ENCODE results near the gene PLA2G4D.
"Not testable (repeated sequence)": the region's sequence is repeated elsewhere in the genome, so short reads cannot be mapped to it uniquely, and the experiment has no call there.

Gene PLA2G4D

GRCh38 chr15:42093966-42094365 is 396 bp downstream of the PLA2G4D start:
- H3F3A ChIP-seq (ENCODE audit: insufficient read depth), result no peaks in the 10 kb centered on the region
- no peak overlapping the region for H3K4me2 ChIP-seq (ENCODE audit: low read depth, low read length, poor library complexity, severe bottlenecking)
- H3K27me3 ChIP-seq (ENCODE audit: low read length), result no peaks in the 10 kb centered on the region; the same call in 1 of the 2 replicates
- H3K9ac ChIP-seq (ENCODE audit: low read length), result no peak overlapping the region
- no peaks in the 10 kb centered on the region for H3K36me3 ChIP-seq (ENCODE audit: low read length)
- no peak overlapping the region for H3K4me3 ChIP-seq (ENCODE audit: insufficient read depth, low read length, poor library complexity, severe bottlenecking)
- H3K9me3 ChIP-seq (ENCODE audit: insufficient read depth, low read length), result no peaks in the 10 kb centered on the region
- TF ChIP-seq EZH2phosphoT487 (conservative IDR thresholded peaks at IDR 0.05; ENCODE audit: low read length) (no peak), CTCF (IDR thresholded peaks at IDR 0.05; ENCODE audit: insufficient read depth, low read length, poor library complexity, severe bottlenecking) (no peak)
- no peak overlapping the region for H3K27ac ChIP-seq (ENCODE audit: low read depth, low read length)
- H4K20me1 ChIP-seq (ENCODE audit: low read depth, low read length), result no peaks in the 10 kb centered on the region
- no peak overlapping the region for H2AFZ ChIP-seq (ENCODE audit: low read depth, low read length, severe bottlenecking)
- H3K79me2 ChIP-seq (ENCODE audit: insufficient read depth, low read length), result no peaks in the 10 kb centered on the region
- H3K9me2 ChIP-seq (replicated peaks; ENCODE audit: insufficient read depth, low read length), result no peaks in the 10 kb centered on the region

DNA sequence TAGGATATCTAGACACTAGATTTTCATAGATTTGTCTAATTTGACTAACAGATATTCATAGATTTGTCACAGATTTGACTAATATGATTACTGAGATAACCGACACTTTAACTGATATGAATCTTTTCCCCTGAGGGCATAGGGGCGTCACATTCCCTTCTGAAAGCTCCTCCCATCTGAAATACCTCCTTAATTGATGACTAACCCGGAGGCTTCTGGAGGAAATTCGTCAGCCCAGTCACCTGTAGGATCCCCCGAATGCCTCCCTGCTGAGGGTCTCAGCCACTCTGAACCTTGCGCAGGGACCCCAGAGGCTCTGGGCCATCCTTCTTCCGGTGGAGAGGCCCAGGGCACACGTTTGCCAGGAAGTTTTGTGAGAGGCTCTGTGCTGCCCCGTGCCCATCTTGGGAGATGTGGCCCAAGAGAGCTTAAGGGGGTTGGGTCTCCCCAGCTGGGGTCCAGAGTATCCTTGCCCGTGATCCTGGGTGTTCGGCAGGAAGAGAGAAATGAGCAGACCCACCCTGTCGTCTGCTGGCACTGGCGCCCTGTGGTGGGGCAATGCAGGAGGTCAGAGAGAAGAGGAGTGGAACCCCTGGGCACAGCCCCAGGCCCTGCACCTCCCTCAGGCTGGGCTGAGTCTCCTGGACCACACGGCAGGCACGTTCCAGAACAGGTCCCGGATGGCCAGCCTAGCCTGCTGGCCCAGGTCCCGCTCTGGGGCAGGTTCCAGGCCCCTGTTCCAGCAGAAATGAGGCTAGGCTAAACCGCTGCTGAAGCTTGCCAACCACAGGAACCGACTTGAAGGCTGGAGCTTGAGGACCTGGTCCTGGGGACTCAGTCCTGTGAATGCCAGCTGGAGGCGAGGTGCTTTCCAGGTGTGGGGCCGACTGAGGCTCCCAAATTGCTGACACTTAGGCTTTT is 1.7 kb downstream of the PLA2G4D start:
- H4K20me1 ChIP-seq (ENCODE audit: low read depth, low read length), result no peaks in the 10 kb centered on the region
- H3F3A ChIP-seq (ENCODE audit: insufficient read depth), result no peaks in the 10 kb centered on the region
- H3K4me2 ChIP-seq (ENCODE audit: low read depth, low read length, poor library complexity, severe bottlenecking), result no peak overlapping the region
- H3K9ac ChIP-seq (ENCODE audit: low read length), result no peak overlapping the region
- no peaks in the 10 kb centered on the region for H3K9me3 ChIP-seq (ENCODE audit: insufficient read depth, low read length)
- H2AFZ ChIP-seq (ENCODE audit: low read depth, low read length, severe bottlenecking), result no peak overlapping the region
- H3K4me3 ChIP-seq (ENCODE audit: insufficient read depth, low read length, poor library complexity, severe bottlenecking), result no peak overlapping the region
- no peak for TF ChIP-seq CTCF (IDR thresholded peaks at IDR 0.05; ENCODE audit: insufficient read depth, low read length, poor library complexity, severe bottlenecking)
- TF ChIP-seq EZH2phosphoT487 (conservative IDR thresholded peaks at IDR 0.05; ENCODE audit: low read length), result no peak
- no peaks in the 10 kb centered on the region for H3K36me3 ChIP-seq (ENCODE audit: low read length)
- H3K79me2 ChIP-seq (ENCODE audit: insufficient read depth, low read length), result no peaks in the 10 kb centered on the region
- H3K27me3 ChIP-seq (ENCODE audit: low read length), result no peaks in the 10 kb centered on the region; the same call in 1 of the 2 replicates
- H3K27ac ChIP-seq (ENCODE audit: low read depth, low read length), result no peak overlapping the region
- H3K9me2 ChIP-seq (replicated peaks; ENCODE audit: insufficient read depth, low read length), result no peaks in the 10 kb centered on the region

- H3K36me3 ChIP-seq (ENCODE audit: low read length); H3K4me2 ChIP-seq (ENCODE audit: low read depth, low read length, poor library complexity, severe bottlenecking); H4K20me1 ChIP-seq (ENCODE audit: low read depth, low read length); H3K9me3 ChIP-seq (ENCODE audit: insufficient read depth, low read length); H3K27ac ChIP-seq (ENCODE audit: low read depth, low read length); H3K4me3 ChIP-seq (ENCODE audit: insufficient read depth, low read length, poor library complexity, severe bottlenecking); H3K79me2 ChIP-seq (ENCODE audit: insufficient read depth, low read length); H3K27me3 ChIP-seq (ENCODE audit: low read length); H3K9ac ChIP-seq (ENCODE audit: low read length); H3K9me2 ChIP-seq (replicated peaks; ENCODE audit: insufficient read depth, low read length); H2AFZ ChIP-seq (ENCODE audit: low read depth, low read length, severe bottlenecking); H3F3A ChIP-seq (ENCODE audit: insufficient read depth): not testable (repeated sequence)
These were observed 2.5 kb downstream of the PLA2G4D start for GRCh38 chr15:42091753-42092397.

GRCh38 chr15:42090781-42091180 is 3.6 kb downstream of the PLA2G4D start:
- Histone ChIP-seq H4K20me1 (ENCODE audit: low read depth, low read length) (no peaks in the 10 kb centered on the region), H3K4me2 (ENCODE audit: low read depth, low read length, poor library complexity, severe bottlenecking) (no peak overlapping the region), H3K9me2 (replicated peaks; ENCODE audit: insufficient read depth, low read length) (no peaks in the 10 kb centered on the region), H3K27me3 (ENCODE audit: low read length) (no peaks in the 10 kb centered on the region), H2AFZ (ENCODE audit: low read depth, low read length, severe bottlenecking) (no peak overlapping the region), H3K36me3 (ENCODE audit: low read length) (no peaks in the 10 kb centered on the region), H3K9ac (ENCODE audit: low read length) (no peak overlapping the region), H3F3A (ENCODE audit: insufficient read depth) (no peaks in the 10 kb centered on the region), H3K79me2 (ENCODE audit: insufficient read depth, low read length) (no peaks in the 10 kb centered on the region), H3K27ac (ENCODE audit: low read depth, low read length) (no peak overlapping the region), H3K4me3 (ENCODE audit: insufficient read depth, low read length, poor library complexity, severe bottlenecking) (no peak overlapping the region), H3K9me3 (ENCODE audit: insufficient read depth, low read length) (no peaks in the 10 kb centered on the region)
- TF ChIP-seq EZH2phosphoT487 (conservative IDR thresholded peaks at IDR 0.05; ENCODE audit: low read length) (no peak), CTCF (IDR thresholded peaks at IDR 0.05; ENCODE audit: insufficient read depth, low read length, poor library complexity, severe bottlenecking) (no peak)
